HG03571 (cell line): ENCODE measurements around the gene GTF3C5.
"Not testable (repeated sequence)": the region's sequence is repeated elsewhere in the genome, so short reads cannot be mapped to it uniquely, and the experiment has no call there.

Experiments used
- ATAC-seq: cut with Tn5 transposase; IDR thresholded peaks from one replicate; pipeline ENCODE4 v1.9.1; 2021; ENCODE audit not compliant: unreplicated experiment

GTF3C5 gene

GRCh38 chr9:133088146-133088750 lies 57.5 kb downstream of the GTF3C5 start:
- no peak for ATAC-seq

GRCh38 chr9:133088756-133089155 lies 58.0 kb downstream of the GTF3C5 start:
- no peak for ATAC-seq

- ATAC-seq, result no peak
These were observed 58.5 kb downstream of the GTF3C5 start for GRCh38 chr9:133089271-133089671.

- no peak for ATAC-seq
These were observed 59.4 kb downstream of the GTF3C5 start for GRCh38 chr9:133090187-133090586.

- no peak for ATAC-seq
These were observed 60.1 kb downstream of the GTF3C5 start for GRCh38 chr9:133090752-133091385.

- ATAC-seq, result not testable (repeated sequence)
These were observed 63.6 kb downstream of the GTF3C5 start for GRCh38 chr9:133094351-133094750.

GRCh38 chr9:133094842-133095393 lies 64.1 kb downstream of the GTF3C5 start:
- ATAC-seq, result no peak

- no peak for ATAC-seq
These were observed 67.4 kb downstream of the GTF3C5 start for GRCh38 chr9:133098104-133098754.

GRCh38 chr9:133098871-133099270 lies 68.1 kb downstream of the GTF3C5 start:
- no peak for ATAC-seq

GRCh38 chr9:133099726-133100505 lies 69.1 kb downstream of the GTF3C5 start:
- ATAC-seq, result no peak

GRCh38 chr9:133100506-133101355 lies 69.9 kb downstream of the GTF3C5 start:
- no peak for ATAC-seq

- no peak for ATAC-seq
These were observed 70.8 kb downstream of the GTF3C5 start for GRCh38 chr9:133101356-133102189.

- no peak for ATAC-seq
These were observed 71.6 kb downstream of the GTF3C5 start for GRCh38 chr9:133102190-133103021.

GRCh38 chr9:133103183-133103986 lies 72.6 kb downstream of the GTF3C5 start:
- ATAC-seq, result no peak

GRCh38 chr9:133103987-133104505 lies 73.2 kb downstream of the GTF3C5 start:
- no peak for ATAC-seq

- ATAC-seq, result no peak
These were observed 74.1 kb downstream of the GTF3C5 start for GRCh38 chr9:133104718-133105460.

GRCh38 chr9:133105461-133105770 lies 74.6 kb downstream of the GTF3C5 start:
- no peak for ATAC-seq
